HG03103 (cell line): ENCODE data around the gene RGL3.
"Not testable (repeated sequence)": the region's sequence is repeated elsewhere in the genome, so short reads cannot be mapped to it uniquely, and the experiment has no call there.

Experiments used
- ATAC-seq: cut with Tn5 transposase; IDR thresholded peaks from one replicate; pipeline ENCODE4 v1.9.1; 2021; ENCODE audit warnings: low read depth; ENCODE audit not compliant: unreplicated experiment

RGL3 gene

GRCh38 chr19:11418549-11419506, at the start of gene RGL3:
TSS of gene RGL3 (minus strand) at chr19:11419314. CDS start at chr19:11419278, 36 bp downstream.
- ATAC-seq = no peak

GRCh38 chr19:11468266-11468845, 49.2 kb upstream of the RGL3 start:
- ATAC-seq = not testable (repeated sequence)

GRCh38 chr19:11465600-11465999, 46.5 kb upstream of the RGL3 start:
- no peak for ATAC-seq

GRCh38 chr19:11464333-11465265, 45.5 kb upstream of the RGL3 start:
- no peak for ATAC-seq

GRCh38 chr19:11463391-11463790, 44.3 kb upstream of the RGL3 start:
- ATAC-seq = no peak

- no peak for ATAC-seq
Observed at GRCh38 chr19:11461453-11461852, 42.3 kb upstream of the RGL3 start.

GRCh38 chr19:11460207-11460606, 41.1 kb upstream of the RGL3 start:
- ATAC-seq = no peak

GRCh38 chr19:11458912-11459311, 39.8 kb upstream of the RGL3 start:
- not testable (repeated sequence) for ATAC-seq

GRCh38 chr19:11458236-11458900, 39.3 kb upstream of the RGL3 start:
- no peak for ATAC-seq

GRCh38 chr19:11457831-11458230, 38.7 kb upstream of the RGL3 start:
- ATAC-seq = no peak

- no peak for ATAC-seq
Observed at GRCh38 chr19:11457115-11457514, 38.0 kb upstream of the RGL3 start.

- ATAC-seq = no peak
Observed at GRCh38 chr19:11456659-11457058, 37.5 kb upstream of the RGL3 start.

GRCh38 chr19:11455233-11455554, 36.1 kb upstream of the RGL3 start:
- not testable (repeated sequence) for ATAC-seq

GRCh38 chr19:11453468-11454341, 34.6 kb upstream of the RGL3 start:
- ATAC-seq = no peak

GRCh38 chr19:11452620-11453310, 33.7 kb upstream of the RGL3 start:
- ATAC-seq = no peak

GRCh38 chr19:11451871-11452619, 32.9 kb upstream of the RGL3 start:
- no peak for ATAC-seq

GRCh38 chr19:11451327-11451870, 32.3 kb upstream of the RGL3 start:
- ATAC-seq = no peak
